Keratinocyte (primary cell): ENCODE data around the gene FLYWCH1. TPM values are rescaled to one million over a fixed set of nuclear protein-coding genes. Genes with fewer than 3 reads are reported as not detected.

Experiments used
- DNase-seq: peaks from one replicate; pipeline ENCODE4 v3.0.0-alpha.2; 2011; ENCODE audit warnings: low read depth, missing footprints, low spot score
- FAIRE-seq: peaks from 2 replicates; lab custom pipeline; 2011; peaks lifted over from hg19 to GRCh38; lab: Jason Lieb, UNC
- H2AFZ ChIP-seq: 2 replicates; pipeline ENCODE4 v1.6.0; 2012; ENCODE audit warnings: low read length, control low read depth, inconsistent platforms; ENCODE audit not compliant: control insufficient read depth
- H3K27ac ChIP-seq: 2 replicates; pipeline ENCODE4 v1.5.1; 2011; ENCODE audit warnings: low read length; ENCODE audit not compliant: control insufficient read depth, insufficient read depth
- H3K27me3 ChIP-seq: 3 replicates; pipeline ENCODE4 v1.6.0; 2011; ENCODE audit warnings: low read length; ENCODE audit not compliant: control insufficient read depth, insufficient read depth; ENCODE audit errors: extremely low read depth
- H3K36me3 ChIP-seq, 2 experiments: 2 replicates in 1 of 2; 3 replicates in 1 of 2; pipeline ENCODE4 v1.5.1; 2011; ENCODE audit warnings: low read length in 2 of 2, mild to moderate bottlenecking in 1 of 2; ENCODE audit not compliant: control insufficient read depth in 2 of 2, insufficient read depth in 2 of 2; ENCODE audit errors: extremely low read depth in 1 of 2
- H3K4me1 ChIP-seq: 3 replicates; pipeline ENCODE4 v1.5.1; 2011; ENCODE audit warnings: low read length; ENCODE audit not compliant: control insufficient read depth, insufficient read depth; ENCODE audit errors: extremely low read depth
- H3K4me2 ChIP-seq: 3 replicates; pipeline ENCODE4 v1.6.0; 2011; ENCODE audit warnings: low read depth, low read length; ENCODE audit not compliant: control insufficient read depth, insufficient read depth; ENCODE audit errors: extremely low read depth
- H3K4me3 ChIP-seq, 3 experiments: fragments of 200-600 bp in 1 of 3; sonication (generic) in 1 of 3; 2 replicates in 2 of 3; 3 replicates in 1 of 3; pipeline ENCODE4 v1.5.1; 2011 to 2016; ENCODE audit warnings: low read length in 3 of 3, mild to moderate bottlenecking in 3 of 3, control low read depth in 2 of 3, inconsistent platforms in 1 of 3, low read depth in 1 of 3, mixed read lengths in 1 of 3, mixed run types in 1 of 3, moderate library complexity in 1 of 3; ENCODE audit not compliant: control insufficient read depth in 2 of 3, insufficient read depth in 2 of 3; ENCODE audit errors: extremely low read depth in 1 of 3
- H3K79me2 ChIP-seq: 2 replicates; pipeline ENCODE4 v1.6.0; 2012; ENCODE audit warnings: low read length; ENCODE audit not compliant: control insufficient read depth, insufficient read depth
- H3K9ac ChIP-seq: 3 replicates; pipeline ENCODE4 v1.6.0; 2011; ENCODE audit warnings: low read length; ENCODE audit not compliant: control insufficient read depth, insufficient read depth; ENCODE audit errors: extremely low read depth
- H3K9me1 ChIP-seq: 3 replicates; pipeline ENCODE4 v1.6.0; 2011; ENCODE audit warnings: low read length; ENCODE audit not compliant: control insufficient read depth, insufficient read depth; ENCODE audit errors: extremely low read depth
- H3K9me3 ChIP-seq: 2 replicates; pipeline ENCODE4 v1.5.1; 2012; ENCODE audit warnings: low read depth, low read length; ENCODE audit not compliant: control insufficient read depth
- H4K20me1 ChIP-seq: 3 replicates; pipeline ENCODE4 v1.6.0; 2011; ENCODE audit warnings: low read length; ENCODE audit not compliant: control insufficient read depth, insufficient read depth; ENCODE audit errors: extremely low read depth
- EZH2 ChIP-seq: IDR thresholded peaks from one replicate; pipeline ENCODE4 v1.6.1; 2012; ENCODE audit warnings: inconsistent platforms, mild to moderate bottlenecking, low read length, moderate library complexity
- dilution Hi-C: fragments of 300-500 bp; cut with MboI; formaldehyde crosslinking; loops from one replicate; pipeline ENCODE4 v1.7.0; 2020; ENCODE audit warnings: low sequenced_read_pairs; ENCODE audit not compliant: extremely low pct_ligation_motif_present
- polyA plus RNA-seq, 5 experiments: library from polyadenylated mRNA; depleted of rRNA in 3 of 5; stranded (reverse) in 3 of 5; stranded (forward) in 1 of 5; unstranded in 1 of 5; fragments of >200 nt; gene quantifications; 1 replicate in 1 of 5; 2 replicates in 3 of 5; 3 replicates in 1 of 5; pipeline versions ENCODE4 v1.2.1 to v1.2.3, GENCODE V29; 2011 to 2012; ENCODE audit warnings: missing spikeins in 2 of 5, low read depth in 1 of 5, low replicate concordance in 1 of 5
- TF ChIP-seq, protein P1 (sequence below), 3 experiments: IDR thresholded peaks in 1 of 3; conservative IDR thresholded peaks in 1 of 3; optimal IDR thresholded peaks in 1 of 3; 2 replicates in 2 of 3; 3 replicates in 1 of 3; pipeline versions ENCODE3 to v1.5.1; 2011; ENCODE audit warnings: low read length in 3 of 3, mild to moderate bottlenecking in 3 of 3, moderate library complexity in 2 of 3, control low read depth in 1 of 3, inconsistent platforms in 1 of 3; ENCODE audit not compliant: insufficient read depth in 2 of 3; ENCODE audit errors: extremely low read depth in 1 of 3

FLYWCH1 gene
- polyA plus RNA-seq, 1 donor (not counting 4 experiments of a cell fraction or from before 2014, with no cell fraction given), result 16.2 TPM

GRCh38 chr16:2955438-2955778 is 43.7 kb downstream of the FLYWCH1 start:
- H3K4me3 ChIP-seq, result no peak overlapping the region
- no peak overlapping the region for H3K4me2 ChIP-seq
- H3K27ac ChIP-seq, result no peak overlapping the region
- FAIRE-seq (no peak), DNase-seq (no peak)
- peaks cover 8% of the 10 kb centered on the region for H3K4me1 ChIP-seq
- H3K36me3 ChIP-seq, result no peaks in the 10 kb centered on the region
- no peak for TF ChIP-seq EZH2
- TF ChIP-seq, protein P1, sequence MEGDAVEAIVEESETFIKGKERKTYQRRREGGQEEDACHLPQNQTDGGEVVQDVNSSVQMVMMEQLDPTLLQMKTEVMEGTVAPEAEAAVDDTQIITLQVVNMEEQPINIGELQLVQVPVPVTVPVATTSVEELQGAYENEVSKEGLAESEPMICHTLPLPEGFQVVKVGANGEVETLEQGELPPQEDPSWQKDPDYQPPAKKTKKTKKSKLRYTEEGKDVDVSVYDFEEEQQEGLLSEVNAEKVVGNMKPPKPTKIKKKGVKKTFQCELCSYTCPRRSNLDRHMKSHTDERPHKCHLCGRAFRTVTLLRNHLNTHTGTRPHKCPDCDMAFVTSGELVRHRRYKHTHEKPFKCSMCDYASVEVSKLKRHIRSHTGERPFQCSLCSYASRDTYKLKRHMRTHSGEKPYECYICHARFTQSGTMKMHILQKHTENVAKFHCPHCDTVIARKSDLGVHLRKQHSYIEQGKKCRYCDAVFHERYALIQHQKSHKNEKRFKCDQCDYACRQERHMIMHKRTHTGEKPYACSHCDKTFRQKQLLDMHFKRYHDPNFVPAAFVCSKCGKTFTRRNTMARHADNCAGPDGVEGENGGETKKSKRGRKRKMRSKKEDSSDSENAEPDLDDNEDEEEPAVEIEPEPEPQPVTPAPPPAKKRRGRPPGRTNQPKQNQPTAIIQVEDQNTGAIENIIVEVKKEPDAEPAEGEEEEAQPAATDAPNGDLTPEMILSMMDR (optimal IDR thresholded peaks at IDR 0.05 in 1 of 3, IDR thresholded peaks at IDR 0.05 in 1 of 3, conservative IDR thresholded peaks at IDR 0.05 in 1 of 3; ENCODE audit: extremely low read depth in 1 of 3, insufficient read depth in 2 of 3, low read length in 3 of 3), result no peak
- H2AFZ ChIP-seq, result no peak overlapping the region
- H3K79me2 ChIP-seq, result no peaks in the 10 kb centered on the region
- H3K9me1 ChIP-seq, result no peaks in the 10 kb centered on the region
- no peaks in the 10 kb centered on the region for H4K20me1 ChIP-seq
- dilution Hi-C loops, result no loop called here
- no peaks in the 10 kb centered on the region for H3K9me3 ChIP-seq
- H3K9ac ChIP-seq, result no peak overlapping the region
- H3K27me3 ChIP-seq, result peaks cover 6% of the 10 kb centered on the region

- Histone ChIP-seq H3K9me3 (no peaks in the 10 kb centered on the region), H3K36me3 (no peaks in the 10 kb centered on the region), H3K9ac (no peak overlapping the region), H4K20me1 (no peaks in the 10 kb centered on the region), H3K27ac (no peak overlapping the region), H3K4me2 (no peak overlapping the region), H2AFZ (no peak overlapping the region), H3K4me3 (no peak overlapping the region), H3K27me3 (peaks cover 6% of the 10 kb centered on the region), H3K4me1 (peaks cover 8% of the 10 kb centered on the region), H3K9me1 (no peaks in the 10 kb centered on the region), H3K79me2 (no peaks in the 10 kb centered on the region)
- DNase-seq, result no peak
- FAIRE-seq, result no peak
- no peak for TF ChIP-seq EZH2
- TF ChIP-seq, protein P1 (optimal IDR thresholded peaks at IDR 0.05 in 1 of 3, IDR thresholded peaks at IDR 0.05 in 1 of 3, conservative IDR thresholded peaks at IDR 0.05 in 1 of 3; ENCODE audit: extremely low read depth in 1 of 3, insufficient read depth in 2 of 3, low read length in 3 of 3), result no peak
- dilution Hi-C loops, result no loop called here
Measured at GRCh38 chr16:2955779-2956578, 44.2 kb downstream of the FLYWCH1 start.
